ENCODE data around the gene C6orf120. TPM values are rescaled to one million over a fixed set of nuclear protein-coding genes. Genes with fewer than 3 reads are reported as not detected.

Gene C6orf120
- polyA plus RNA-seq (2012; ENCODE audit: insufficient read depth, insufficient read length) = 11.3 TPM

DNA sequence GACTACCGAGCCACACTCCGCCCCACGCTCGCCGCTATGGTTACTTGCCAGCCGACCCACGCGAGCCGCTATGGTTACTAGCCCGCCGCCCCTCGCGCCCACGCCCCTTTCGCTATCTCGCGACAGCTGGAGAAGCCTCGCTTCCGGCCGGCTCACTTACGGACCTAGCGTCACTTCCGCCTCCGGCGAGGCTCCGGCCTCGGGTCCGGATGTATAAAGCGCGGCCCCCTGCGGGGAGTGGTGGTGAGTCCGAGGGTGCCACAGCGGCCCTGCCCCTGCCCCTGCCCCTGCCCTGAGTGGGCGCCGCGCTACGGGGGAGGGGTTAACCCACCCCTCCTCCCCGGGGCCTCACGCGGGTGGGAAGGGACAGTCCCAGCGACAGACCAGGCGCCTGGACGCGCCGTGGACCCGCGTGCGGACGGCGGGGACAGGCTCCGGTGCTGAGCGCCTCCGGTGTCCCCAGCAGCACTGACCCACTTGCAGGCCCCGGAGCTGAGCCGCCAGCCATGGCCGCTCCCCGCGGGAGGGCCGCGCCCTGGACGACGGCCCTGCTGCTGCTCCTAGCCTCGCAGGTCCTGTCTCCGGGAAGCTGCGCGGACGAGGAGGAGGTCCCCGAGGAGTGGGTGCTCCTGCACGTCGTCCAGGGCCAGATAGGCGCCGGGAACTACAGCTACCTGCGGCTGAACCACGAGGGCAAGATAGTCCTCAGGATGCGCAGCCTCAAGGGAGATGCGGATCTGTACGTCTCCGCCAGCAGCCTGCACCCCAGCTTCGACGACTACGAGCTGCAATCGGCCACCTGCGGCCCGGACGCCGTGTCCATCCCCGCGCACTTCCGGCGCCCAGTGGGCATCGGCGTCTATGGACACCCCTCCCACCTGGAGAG lies at the start of gene C6orf120, which contains the start of gene WDR27:
Gene C6orf120, plus strand, starts transcription at position 173 of the 886 bp plus-strand sequence. Its CDS starts 334 bp downstream, at position 507.
Gene WDR27, minus strand, starts transcription at position 76 of the 886 bp plus-strand sequence. CDS start 13,024 bp downstream, outside the sequence.
- peak; percentile 85 for DNase-seq (ENCODE audit: low read depth, low spot score)
- peak within 1 kb of the TSS; percentile 84 for H3K4me3 ChIP-seq (ENCODE audit: low read length)

DNA sequence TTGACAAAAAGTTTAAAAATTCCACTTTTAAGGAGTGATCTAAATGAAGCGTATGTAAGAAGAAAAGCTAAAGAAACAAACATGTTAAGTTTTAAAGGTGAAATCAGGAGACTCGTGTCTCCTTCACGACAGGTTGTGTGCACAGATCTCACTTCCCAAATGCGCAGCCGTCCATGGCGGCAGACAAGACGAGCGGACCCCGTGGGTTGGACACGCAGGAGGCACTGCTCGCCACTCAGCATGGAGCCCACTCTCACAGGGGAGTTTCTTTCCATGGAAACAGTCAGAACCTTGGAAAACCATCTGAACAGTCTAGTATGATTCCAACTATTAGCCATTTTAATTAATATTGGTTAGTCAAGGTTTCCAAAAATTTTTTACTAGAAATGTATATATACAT lies 49.0 kb upstream of the C6orf120 start:
- no peak overlapping the region for H3K4me3 ChIP-seq (ENCODE audit: low read length)
- no peak for DNase-seq (ENCODE audit: low read depth, low spot score)

GRCh38 chr6:169653691-169654090 lies 48.2 kb upstream of the C6orf120 start:
- no peak for DNase-seq (ENCODE audit: low read depth, low spot score)
- H3K4me3 ChIP-seq (ENCODE audit: low read length) = no peak overlapping the region

- no peak overlapping the region for H3K4me3 ChIP-seq (ENCODE audit: low read length)
- DNase-seq (ENCODE audit: low read depth, low spot score) = no peak
Observed at GRCh38 chr6:169654598-169655391, 47.1 kb upstream of the C6orf120 start.

GRCh38 chr6:169656546-169657283 lies 45.2 kb upstream of the C6orf120 start:
- no peak for DNase-seq (ENCODE audit: low read depth, low spot score)
- no peak overlapping the region for H3K4me3 ChIP-seq (ENCODE audit: low read length)

DNA sequence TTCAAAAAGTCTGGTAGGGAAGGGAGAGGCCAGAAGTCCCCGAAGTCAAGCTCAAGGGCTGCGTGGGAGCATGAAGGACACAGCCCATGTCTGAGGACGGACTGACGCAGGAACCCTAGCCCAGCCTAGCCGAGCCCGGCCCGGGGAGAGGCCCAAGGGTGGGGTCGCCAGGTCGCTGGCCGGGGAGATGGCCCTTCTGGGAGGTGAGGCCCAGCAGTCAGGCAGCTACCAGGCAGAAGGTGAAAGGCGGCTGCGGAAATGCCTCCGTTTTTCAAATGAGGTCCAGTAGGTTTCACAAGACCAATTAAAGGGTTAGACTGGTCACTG lies 44.7 kb upstream of the C6orf120 start:
- H3K4me3 ChIP-seq (ENCODE audit: low read length) = no peak overlapping the region
- DNase-seq (ENCODE audit: low read depth, low spot score) = no peak

DNA sequence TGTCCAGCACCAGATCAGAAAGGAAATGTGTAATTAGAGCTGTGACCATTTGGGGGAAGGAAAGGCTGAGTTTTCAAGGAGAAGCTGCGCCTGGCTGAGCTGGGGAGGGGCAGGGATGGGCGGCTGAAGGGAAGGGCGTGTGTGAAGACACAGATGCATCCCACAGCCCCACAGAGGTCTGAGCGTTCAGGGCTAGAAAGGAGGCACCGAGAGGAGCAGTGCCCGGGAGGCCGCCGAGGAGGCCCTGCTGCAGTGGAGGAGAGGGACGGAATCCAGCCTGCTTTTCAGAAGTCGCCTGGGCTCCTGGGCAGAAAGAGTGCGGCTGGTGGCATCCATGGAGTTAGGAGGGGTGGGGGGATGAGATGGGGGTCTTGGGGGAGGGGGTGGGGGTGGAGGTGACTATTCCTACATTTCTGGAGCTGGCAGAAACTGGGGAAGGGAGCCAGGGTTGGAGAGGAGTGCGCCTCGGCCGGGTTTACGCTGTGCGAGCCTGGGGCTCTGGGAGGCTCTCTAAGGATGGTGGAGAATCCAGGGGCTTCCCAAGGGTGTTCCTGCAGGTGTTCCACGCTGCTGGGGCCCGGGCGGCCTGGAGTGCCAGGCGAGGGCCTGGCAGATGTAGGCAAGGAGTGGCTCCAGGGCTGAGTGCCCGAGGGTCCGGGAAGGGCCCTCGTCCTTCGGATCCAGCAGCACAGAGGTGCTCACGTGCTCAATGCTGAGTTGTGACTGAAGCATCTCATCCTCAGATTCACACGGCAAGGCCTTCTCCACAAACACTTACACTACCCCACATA lies 41.9 kb upstream of the C6orf120 start:
- H3K4me3 ChIP-seq (ENCODE audit: low read length) = no peak overlapping the region

DNA sequence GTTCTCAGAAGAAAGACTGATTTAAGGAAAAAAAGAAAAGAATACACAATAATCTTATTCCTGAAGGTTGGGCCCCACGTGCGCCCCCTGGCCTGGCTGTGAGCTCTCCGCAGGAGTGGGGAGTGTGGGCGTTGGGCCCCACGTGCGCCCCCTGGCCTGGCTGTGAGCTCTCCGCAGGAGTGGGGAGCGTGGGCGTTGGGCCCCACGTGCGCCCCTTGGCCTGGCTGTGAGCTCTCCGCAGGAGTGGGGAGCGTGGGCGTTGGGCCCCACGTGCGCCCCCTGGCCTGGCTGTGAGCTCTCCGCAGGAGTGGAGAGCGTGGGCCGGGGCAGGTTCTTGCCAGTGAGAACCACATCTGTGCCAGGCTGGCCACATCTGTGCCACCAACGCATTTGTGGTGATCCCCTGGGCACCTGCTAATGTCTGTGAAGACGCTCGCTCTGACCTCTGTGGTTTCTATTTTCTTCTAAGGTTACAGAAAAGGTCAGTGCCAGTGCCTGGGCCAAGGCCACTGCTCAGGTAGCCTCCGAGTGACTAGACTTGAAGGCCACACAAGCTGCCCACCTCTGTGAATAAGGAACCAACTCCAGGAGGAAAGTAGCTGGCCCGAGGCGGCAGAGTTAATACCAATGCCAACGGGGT lies 41.1 kb upstream of the C6orf120 start:
- DNase-seq (ENCODE audit: low read depth, low spot score) = no peak
- H3K4me3 ChIP-seq (ENCODE audit: low read length) = no peak overlapping the region

More for the DNA sequence above, 41.9 kb upstream of the C6orf120 start:
- no peak for DNase-seq (ENCODE audit: low read depth, low spot score)

DNA sequence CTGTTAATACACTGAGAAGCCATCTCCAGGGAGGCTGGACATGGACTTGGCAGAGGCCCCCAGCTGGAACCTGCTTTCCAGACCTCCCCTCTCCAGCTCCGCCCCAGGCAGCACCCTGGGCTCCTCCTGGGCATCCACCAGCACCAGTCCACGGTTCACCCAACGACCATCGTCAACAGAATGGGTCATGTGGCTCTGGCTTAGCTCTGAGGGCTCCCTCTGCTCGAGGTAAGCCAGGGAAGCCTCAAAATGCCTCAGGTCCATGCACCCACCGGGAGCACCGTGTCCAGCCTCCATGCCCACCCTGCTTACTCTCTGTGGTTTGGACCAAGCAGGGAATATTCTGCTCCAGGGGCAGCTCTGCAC lies 40.6 kb upstream of the C6orf120 start:
- no peak for DNase-seq (ENCODE audit: low read depth, low spot score)
- no peak overlapping the region for H3K4me3 ChIP-seq (ENCODE audit: low read length)

DNA sequence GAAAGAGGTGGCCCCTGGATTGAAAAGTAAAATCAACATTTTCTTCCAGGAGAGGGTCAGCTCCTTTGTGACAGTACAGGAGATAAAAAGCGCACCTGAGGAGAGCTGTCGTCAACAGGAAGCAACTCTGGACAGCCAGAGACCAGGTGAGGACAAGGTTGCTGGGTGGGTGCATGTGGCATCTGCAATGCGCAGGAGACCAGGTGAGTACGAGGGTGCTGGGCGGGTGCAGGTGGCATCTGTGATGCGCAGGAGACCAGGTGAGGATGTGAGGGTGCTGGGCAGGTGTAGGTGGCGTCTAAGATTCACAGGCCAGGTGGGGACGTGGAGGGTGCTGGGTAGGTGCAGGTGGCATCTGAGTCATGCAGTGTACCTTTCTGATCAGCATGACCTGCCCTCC lies 38.5 kb upstream of the C6orf120 start:
- no peak overlapping the region for H3K4me3 ChIP-seq (ENCODE audit: low read length)
- no peak for DNase-seq (ENCODE audit: low read depth, low spot score)

DNA sequence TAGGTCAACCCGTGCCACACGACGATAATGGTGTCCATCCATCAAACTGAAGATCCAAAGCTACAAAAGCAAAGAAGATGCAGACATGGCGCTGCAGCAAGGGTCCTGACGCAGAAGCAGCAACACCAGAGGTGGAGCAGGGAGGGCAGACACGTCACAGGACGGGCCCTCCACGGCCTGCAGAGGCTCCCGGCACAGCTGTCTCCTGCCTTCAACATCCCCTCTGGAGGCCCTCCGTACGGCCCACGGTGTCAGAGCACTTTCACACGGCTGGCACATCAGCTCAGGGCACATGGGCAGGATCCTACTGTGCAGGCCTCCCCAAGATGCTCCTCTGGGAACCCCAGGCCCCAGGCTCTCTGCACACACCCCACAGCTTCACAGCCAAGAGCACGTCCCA lies 37.7 kb upstream of the C6orf120 start:
- no peak for DNase-seq (ENCODE audit: low read depth, low spot score)
- no peak overlapping the region for H3K4me3 ChIP-seq (ENCODE audit: low read length)

DNA sequence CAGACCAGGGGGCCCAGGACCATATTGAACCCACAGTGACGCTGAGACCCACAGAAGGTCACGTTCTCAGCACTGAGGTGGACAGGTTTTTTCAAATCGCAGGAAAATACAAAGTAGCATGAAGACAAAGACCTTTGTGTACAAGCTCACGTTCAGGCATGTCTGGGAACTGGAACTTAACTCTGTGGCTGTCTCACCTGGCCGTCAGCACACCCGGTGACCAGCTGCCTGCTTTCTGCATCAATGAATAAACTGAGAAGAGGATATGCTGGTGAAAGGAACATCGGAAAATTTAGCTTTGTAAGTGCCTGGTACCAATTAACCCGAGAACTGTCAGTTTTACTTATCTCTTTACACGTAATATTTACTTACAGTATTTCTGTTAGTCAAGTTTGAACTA lies 36.6 kb upstream of the C6orf120 start:
- no peak overlapping the region for H3K4me3 ChIP-seq (ENCODE audit: low read length)
- no peak for DNase-seq (ENCODE audit: low read depth, low spot score)

GRCh38 chr6:169666441-169666840 lies 35.5 kb upstream of the C6orf120 start:
- H3K4me3 ChIP-seq (ENCODE audit: low read length) = no peak overlapping the region
- DNase-seq (ENCODE audit: low read depth, low spot score) = no peak

GRCh38 chr6:169667716-169668115 lies 34.2 kb upstream of the C6orf120 start:
- DNase-seq (ENCODE audit: low read depth, low spot score) = no peak
- no peak overlapping the region for H3K4me3 ChIP-seq (ENCODE audit: low read length)

DNA sequence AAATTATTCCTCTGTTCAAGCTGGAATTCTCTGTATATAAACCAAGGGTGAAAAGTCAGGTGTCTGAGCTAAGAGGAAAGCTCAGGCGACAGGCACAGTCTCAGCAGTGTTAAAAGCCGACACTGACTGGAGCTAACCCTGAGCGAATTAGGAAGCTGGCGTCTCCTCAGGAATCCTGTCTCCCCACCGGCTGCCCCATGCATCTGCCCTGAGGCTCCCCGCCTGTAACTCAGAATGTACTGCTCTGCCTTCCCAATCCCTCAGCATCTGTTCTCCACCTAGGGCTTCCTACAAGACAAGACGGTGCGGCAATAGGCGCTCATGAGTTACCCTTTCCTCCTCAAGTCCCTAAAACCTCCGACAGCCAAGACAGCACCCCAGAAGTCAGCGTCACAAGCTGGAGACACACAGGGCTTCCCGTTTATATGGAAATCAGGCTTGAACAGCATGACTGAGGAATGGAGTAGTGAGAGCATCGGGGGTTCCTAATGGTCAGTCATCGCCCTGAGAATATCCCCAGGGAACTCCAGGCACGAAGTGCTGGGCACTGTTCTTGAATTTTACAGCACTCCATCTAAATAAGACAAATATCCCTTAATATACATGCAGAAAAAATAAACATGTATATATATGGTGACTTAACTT lies 33.6 kb upstream of the C6orf120 start:
- no peak overlapping the region for H3K4me3 ChIP-seq (ENCODE audit: low read length)
- no peak for DNase-seq (ENCODE audit: low read depth, low spot score)

DNA sequence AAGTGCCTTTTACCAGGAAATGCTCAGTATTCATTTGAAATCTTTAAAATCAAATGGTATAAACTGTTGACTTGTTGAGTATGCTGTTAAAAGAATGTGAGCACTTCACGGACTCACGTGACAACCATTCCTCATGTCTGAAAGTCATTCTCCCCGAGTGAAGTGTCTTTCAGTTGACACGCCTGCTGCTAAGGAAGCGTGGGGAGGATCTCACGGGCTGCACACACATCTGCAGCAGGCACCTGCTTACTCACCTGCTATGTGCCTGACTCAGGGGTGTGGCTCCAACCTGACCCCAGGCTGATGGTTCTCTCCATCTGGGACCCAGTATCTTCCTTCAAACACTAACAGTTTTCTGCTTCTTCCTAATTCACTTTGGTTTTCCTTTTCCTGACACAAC lies 32.8 kb upstream of the C6orf120 start:
- no peak for DNase-seq (ENCODE audit: low read depth, low spot score)
- no peak overlapping the region for H3K4me3 ChIP-seq (ENCODE audit: low read length)

GRCh38 chr6:169669889-169670288 lies 32.0 kb upstream of the C6orf120 start:
- no peak overlapping the region for H3K4me3 ChIP-seq (ENCODE audit: low read length)

DNA sequence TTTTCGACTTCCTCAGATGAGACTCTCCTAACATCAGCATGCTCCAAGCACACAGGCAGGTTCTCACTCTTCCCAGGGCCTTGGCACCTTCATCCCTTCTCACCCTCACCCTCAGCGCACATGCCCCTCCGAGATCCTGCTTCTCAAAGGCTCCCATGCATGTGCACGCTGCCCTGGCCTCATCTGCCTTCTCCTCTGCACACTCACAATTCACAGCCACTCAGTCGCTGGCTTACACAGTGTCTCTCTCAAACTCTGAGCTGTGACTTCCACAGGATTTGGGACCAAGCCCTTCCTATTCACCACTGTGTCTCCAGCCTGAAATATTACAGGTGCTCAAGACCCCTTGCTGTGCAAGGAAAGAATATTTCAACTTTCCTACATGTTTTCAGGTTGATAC lies 30.4 kb upstream of the C6orf120 start:
- DNase-seq (ENCODE audit: low read depth, low spot score) = no peak
- H3K4me3 ChIP-seq (ENCODE audit: low read length) = no peak overlapping the region

More at GRCh38 chr6:169669889-169670288, 32.0 kb upstream of the C6orf120 start:
- DNase-seq (ENCODE audit: low read depth, low spot score) = no peak

Measured in Jurkat, Clone E6-1 (cell line).